ENCODE measurements around the gene PIGB. TPM values are rescaled to one million over a fixed set of nuclear protein-coding genes. Genes with fewer than 3 reads are reported as not detected.

The PIGB gene
- total and polyA plus RNA-seq, 4 donors: 3.4 to 9.7 (median 4.8) TPM

DNA sequence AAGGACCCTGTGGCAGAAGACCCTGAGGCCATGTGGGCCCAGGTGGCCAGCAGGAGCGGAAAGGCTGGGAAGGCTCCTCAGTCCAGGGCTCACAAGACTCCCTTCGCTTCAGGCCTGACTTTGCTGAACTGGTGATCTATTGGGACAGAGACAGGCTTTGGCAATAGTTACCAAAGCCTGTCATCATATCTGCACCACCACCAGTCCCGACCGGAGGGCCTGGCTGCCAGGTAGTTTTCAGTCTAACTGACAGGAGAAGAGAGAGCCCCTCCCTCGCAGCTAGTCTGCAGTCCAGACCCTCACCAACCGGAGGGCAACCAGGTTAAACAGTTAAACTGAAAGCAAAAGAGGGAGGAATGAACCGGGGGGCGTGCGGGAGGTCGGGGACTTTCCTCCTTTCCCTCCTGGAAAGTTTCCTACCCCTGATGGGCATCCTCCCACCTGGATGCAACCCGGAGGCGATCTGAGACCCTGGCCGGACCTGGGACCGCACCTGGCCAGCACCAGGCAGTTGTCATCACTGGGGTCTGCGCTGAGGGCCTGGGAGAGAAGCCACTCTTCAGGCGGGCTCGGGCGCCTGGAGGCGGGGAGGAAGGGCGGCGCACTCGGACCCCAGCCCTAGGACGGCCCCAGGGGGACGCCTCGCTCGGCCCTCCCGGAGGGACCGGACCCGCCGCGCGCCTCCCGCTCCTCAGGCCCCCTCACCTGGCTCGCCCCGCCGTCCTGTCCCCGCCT, 29.8 kb upstream of the PIGB start:
- Histone ChIP-seq H3K4me3 (ENCODE audit: low read depth in 1 of 3, low read length in 3 of 3) (peak overlapping the region; percentile 74 to 96 (median 82)), H3K9ac (ENCODE audit: low read depth in 1 of 2, low read length in 2 of 2) (peak overlapping the region; percentile 77 to 94), H3K4me1 (ENCODE audit: control insufficient read depth in 4 of 4, insufficient read depth in 4 of 4, low read length in 3 of 4) (peaks cover 0 to 10% (median 6%) of the 10 kb centered on the region in 4 donors), H3K9me3 (ENCODE audit: control insufficient read depth in 4 of 4, low read length in 3 of 4) (no peaks in the 10 kb centered on the region), H3K27me3 (ENCODE audit: control insufficient read depth in 4 of 4, insufficient read depth in 4 of 4, low read length in 3 of 4) (no peaks in the 10 kb centered on the region), H3K27ac (ENCODE audit: low read depth in 1 of 2, low read length in 2 of 2) (peak overlapping the region; percentile 89 to 96), H3K36me3 (ENCODE audit: control insufficient read depth in 4 of 4, insufficient read depth in 3 of 4, low read depth in 1 of 4, low read length in 3 of 4) (no peaks in the 10 kb centered on the region)
- 2% methylated on average over 37 of the region's 37 CpGs for WGBS
- no peak for TF ChIP-seq NR2F2 (IDR thresholded peaks at IDR 0.05)
- TF ChIP-seq, protein P1, sequence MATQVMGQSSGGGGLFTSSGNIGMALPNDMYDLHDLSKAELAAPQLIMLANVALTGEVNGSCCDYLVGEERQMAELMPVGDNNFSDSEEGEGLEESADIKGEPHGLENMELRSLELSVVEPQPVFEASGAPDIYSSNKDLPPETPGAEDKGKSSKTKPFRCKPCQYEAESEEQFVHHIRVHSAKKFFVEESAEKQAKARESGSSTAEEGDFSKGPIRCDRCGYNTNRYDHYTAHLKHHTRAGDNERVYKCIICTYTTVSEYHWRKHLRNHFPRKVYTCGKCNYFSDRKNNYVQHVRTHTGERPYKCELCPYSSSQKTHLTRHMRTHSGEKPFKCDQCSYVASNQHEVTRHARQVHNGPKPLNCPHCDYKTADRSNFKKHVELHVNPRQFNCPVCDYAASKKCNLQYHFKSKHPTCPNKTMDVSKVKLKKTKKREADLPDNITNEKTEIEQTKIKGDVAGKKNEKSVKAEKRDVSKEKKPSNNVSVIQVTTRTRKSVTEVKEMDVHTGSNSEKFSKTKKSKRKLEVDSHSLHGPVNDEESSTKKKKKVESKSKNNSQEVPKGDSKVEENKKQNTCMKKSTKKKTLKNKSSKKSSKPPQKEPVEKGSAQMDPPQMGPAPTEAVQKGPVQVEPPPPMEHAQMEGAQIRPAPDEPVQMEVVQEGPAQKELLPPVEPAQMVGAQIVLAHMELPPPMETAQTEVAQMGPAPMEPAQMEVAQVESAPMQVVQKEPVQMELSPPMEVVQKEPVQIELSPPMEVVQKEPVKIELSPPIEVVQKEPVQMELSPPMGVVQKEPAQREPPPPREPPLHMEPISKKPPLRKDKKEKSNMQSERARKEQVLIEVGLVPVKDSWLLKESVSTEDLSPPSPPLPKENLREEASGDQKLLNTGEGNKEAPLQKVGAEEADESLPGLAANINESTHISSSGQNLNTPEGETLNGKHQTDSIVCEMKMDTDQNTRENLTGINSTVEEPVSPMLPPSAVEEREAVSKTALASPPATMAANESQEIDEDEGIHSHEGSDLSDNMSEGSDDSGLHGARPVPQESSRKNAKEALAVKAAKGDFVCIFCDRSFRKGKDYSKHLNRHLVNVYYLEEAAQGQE (IDR thresholded peaks at IDR 0.05): no peak
- TF ChIP-seq FOXA1 (IDR thresholded peaks at IDR 0.05): no peak
- TF ChIP-seq, protein P2, sequence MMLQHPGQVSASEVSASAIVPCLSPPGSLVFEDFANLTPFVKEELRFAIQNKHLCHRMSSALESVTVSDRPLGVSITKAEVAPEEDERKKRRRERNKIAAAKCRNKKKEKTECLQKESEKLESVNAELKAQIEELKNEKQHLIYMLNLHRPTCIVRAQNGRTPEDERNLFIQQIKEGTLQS (IDR thresholded peaks at IDR 0.05): peak; percentile 47
- TF ChIP-seq YY1 (IDR thresholded peaks at IDR 0.05): no peak
- TF ChIP-seq, protein P3, sequence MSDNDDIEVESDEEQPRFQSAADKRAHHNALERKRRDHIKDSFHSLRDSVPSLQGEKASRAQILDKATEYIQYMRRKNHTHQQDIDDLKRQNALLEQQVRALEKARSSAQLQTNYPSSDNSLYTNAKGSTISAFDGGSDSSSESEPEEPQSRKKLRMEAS (IDR thresholded peaks at IDR 0.05): no peak
- TF ChIP-seq SP1 (IDR thresholded peaks at IDR 0.05): peak; percentile 25
- TF ChIP-seq JUND (IDR thresholded peaks at IDR 0.05): no peak
- TF ChIP-seq RXRA (IDR thresholded peaks at IDR 0.05): peak; percentile 31 to 40
- no peak for TF ChIP-seq TAF1 (conservative IDR thresholded peaks at IDR 0.05)
- TF ChIP-seq RAD21 (IDR thresholded peaks at IDR 0.05): peak; percentile 4 to 48
- TF ChIP-seq, protein P4, sequence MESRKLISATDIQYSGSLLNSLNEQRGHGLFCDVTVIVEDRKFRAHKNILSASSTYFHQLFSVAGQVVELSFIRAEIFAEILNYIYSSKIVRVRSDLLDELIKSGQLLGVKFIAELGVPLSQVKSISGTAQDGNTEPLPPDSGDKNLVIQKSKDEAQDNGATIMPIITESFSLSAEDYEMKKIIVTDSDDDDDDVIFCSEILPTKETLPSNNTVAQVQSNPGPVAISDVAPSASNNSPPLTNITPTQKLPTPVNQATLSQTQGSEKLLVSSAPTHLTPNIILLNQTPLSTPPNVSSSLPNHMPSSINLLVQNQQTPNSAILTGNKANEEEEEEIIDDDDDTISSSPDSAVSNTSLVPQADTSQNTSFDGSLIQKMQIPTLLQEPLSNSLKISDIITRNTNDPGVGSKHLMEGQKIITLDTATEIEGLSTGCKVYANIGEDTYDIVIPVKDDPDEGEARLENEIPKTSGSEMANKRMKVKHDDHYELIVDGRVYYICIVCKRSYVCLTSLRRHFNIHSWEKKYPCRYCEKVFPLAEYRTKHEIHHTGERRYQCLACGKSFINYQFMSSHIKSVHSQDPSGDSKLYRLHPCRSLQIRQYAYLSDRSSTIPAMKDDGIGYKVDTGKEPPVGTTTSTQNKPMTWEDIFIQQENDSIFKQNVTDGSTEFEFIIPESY (IDR thresholded peaks at IDR 0.05): no peak
- peak; percentile 26 to 35 for TF ChIP-seq HNF4A (conservative IDR thresholded peaks at IDR 0.05)
- no peak for TF ChIP-seq FOXA2 (IDR thresholded peaks at IDR 0.05)
- no peak for TF ChIP-seq EGR1 (IDR thresholded peaks at IDR 0.05; ENCODE audit: low read depth in 2 of 2)
- DNase-seq (ENCODE audit: low spot score): peak; percentile 40

DNA sequence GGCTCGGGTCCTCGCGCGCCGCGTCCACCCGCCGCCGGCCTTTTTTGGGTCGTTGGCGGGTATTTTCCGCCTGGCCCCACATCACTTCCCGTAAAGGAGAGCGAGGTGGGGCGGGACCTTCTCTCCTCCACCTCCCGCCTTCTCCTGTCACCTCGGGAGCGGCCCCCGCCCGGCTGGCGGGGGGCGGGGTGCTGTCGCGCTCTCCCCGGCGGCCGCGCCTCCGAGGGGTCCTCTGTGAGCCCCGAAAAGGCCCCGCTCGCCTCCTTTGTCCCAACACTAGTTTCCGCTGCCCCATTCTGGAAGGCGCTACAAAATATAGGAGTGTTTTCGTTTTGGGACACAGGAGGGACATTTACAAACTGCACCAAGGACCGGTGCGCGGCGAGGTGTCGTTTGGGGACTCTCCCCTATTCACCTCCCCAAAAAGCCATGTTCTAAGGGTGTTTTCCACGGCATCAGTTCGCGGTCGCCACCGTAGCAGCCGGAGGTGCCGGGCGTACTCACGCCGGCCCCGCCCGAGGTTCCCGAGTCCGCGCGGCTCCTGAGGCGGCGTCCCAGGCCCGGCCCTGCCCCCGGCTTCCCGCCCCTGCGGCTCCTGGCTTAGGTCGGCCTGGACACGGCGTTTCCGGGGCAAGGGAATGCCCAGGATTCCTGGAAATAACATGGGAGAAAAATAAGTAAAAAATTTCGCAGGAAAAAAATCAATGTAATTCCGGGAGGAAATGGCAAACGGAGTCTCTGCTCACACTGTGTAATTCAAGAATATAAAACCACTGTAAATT, 29.1 kb upstream of the PIGB start, which contains the start of gene RAB27A:
RAB27A (minus strand) TSS at position 68 of the 782 bp plus-strand sequence. CDS start 54,879 bp downstream, outside the sequence.
- Histone ChIP-seq H3K4me3 (ENCODE audit: low read depth in 1 of 3, low read length in 3 of 3) (peak within 1 kb of the TSS; percentile 74 to 96 (median 82)), H3K4me1 (ENCODE audit: control insufficient read depth in 4 of 4, insufficient read depth in 4 of 4, low read length in 3 of 4) (peaks cover 0 to 8% (median 4%) of the 10 kb centered on the region in 4 donors), H3K36me3 (ENCODE audit: control insufficient read depth in 4 of 4, insufficient read depth in 3 of 4, low read depth in 1 of 4, low read length in 3 of 4) (no peaks in the 10 kb centered on the region), H3K9me3 (ENCODE audit: control insufficient read depth in 4 of 4, low read length in 3 of 4) (no peaks in the 10 kb centered on the region), H3K27ac (ENCODE audit: low read depth in 1 of 2, low read length in 2 of 2) (peak within 1 kb of the TSS; percentile 89 to 96), H3K27me3 (ENCODE audit: control insufficient read depth in 4 of 4, insufficient read depth in 4 of 4, low read length in 3 of 4) (no peaks in the 10 kb centered on the region), H3K9ac (ENCODE audit: low read depth in 1 of 2, low read length in 2 of 2) (peak within 1 kb of the TSS; percentile 77 to 94)
- under 1% methylated on average over 69 of the region's 69 CpGs for WGBS
- peak; percentile 67 for DNase-seq (ENCODE audit: low spot score)
- TF ChIP-seq, protein P1 (IDR thresholded peaks at IDR 0.05): peak; percentile 15
- TF ChIP-seq TAF1 (conservative IDR thresholded peaks at IDR 0.05) (peak; percentile 22), GABPA (IDR thresholded peaks at IDR 0.05 in 1 of 2, conservative IDR thresholded peaks at IDR 0.05 in 1 of 2) (peak in 1 of 2 donors; percentile 64), NR2F2 (IDR thresholded peaks at IDR 0.05) (peak; percentile 37), RAD21 (IDR thresholded peaks at IDR 0.05) (no peak), JUND (IDR thresholded peaks at IDR 0.05) (no peak), YY1 (IDR thresholded peaks at IDR 0.05) (peak; percentile 37), RXRA (IDR thresholded peaks at IDR 0.05) (no peak), SP1 (IDR thresholded peaks at IDR 0.05) (peak; percentile 65)
- TF ChIP-seq, protein P4 (IDR thresholded peaks at IDR 0.05): no peak
- TF ChIP-seq, protein P3 (IDR thresholded peaks at IDR 0.05): no peak

Data from liver (tissue), 9 donors.